Activated CD8-positive, alpha-beta memory T cell treated with anti-CD3 and anti-CD28 coated beads for 1 hour (primary cell): Measurements from ENCODE around the gene NEUROD4.
"Not testable (repeated sequence)": the region's sequence is repeated elsewhere in the genome, so short reads cannot be mapped to it uniquely, and the experiment has no call there.

Source experiments
- DNase-seq, 2 donors: peaks; one replicate each; pipeline ENCODE4 v3.0.0-alpha.2; 2020; ENCODE audit warnings: low read depth in 1 of 2; ENCODE audit errors: extremely low read depth in 1 of 2

NEUROD4 gene

GRCh38 chr12:55019784-55020183 is at the start of gene NEUROD4:
Gene NEUROD4, plus strand, starts transcription at chr12:55019974. Its CDS starts 6,466 bp downstream, at chr12:55026440.
- DNase-seq = no peak

- DNase-seq = no peak
These were observed 49.0 kb upstream of the NEUROD4 start for GRCh38 chr12:54970741-54971140.

DNA sequence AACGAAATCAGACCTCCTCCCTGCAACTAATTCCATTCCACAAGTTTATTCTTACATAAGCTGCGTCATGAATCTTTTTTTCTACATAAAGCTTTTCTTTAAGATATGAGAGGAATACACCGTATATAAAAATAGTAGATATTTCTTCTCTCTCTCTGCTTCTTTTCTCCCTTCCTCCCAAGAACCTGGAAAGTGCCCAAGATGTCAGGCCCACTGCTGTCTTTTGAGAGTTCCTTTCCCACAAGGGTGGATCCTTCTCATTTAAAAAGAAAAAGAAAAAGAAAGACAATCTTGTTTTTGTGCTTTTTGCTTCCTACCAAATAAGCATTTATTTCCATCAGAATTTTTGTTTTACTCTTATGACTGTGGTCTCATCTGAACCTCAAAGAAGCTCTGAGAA is 46.2 kb upstream of the NEUROD4 start:
- DNase-seq = no peak

GRCh38 chr12:54974279-54974678 is 45.5 kb upstream of the NEUROD4 start:
- no peak for DNase-seq

GRCh38 chr12:54975272-54975671 is 44.5 kb upstream of the NEUROD4 start:
- DNase-seq = no peak

DNA sequence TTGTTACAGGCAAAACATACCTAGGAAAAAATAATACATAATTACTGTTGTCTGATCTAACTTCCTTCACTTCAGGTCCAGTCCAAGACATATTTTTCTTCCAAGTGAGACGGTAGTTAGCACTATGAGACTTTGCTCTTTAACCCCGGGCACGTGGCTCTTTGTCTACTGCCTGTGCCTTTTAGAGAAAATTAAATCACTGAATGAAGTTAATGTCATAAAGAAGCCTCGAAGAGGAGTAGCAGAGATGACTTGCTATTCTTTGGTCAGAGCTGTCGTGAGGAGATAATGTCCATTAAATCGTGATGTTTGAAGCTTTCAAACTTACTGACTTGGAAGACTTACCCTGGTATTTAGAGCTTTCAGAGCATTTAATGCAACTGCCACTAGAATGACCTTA is 43.9 kb upstream of the NEUROD4 start:
- no peak for DNase-seq

- no peak for DNase-seq
These were observed 42.6 kb upstream of the NEUROD4 start for GRCh38 chr12:54977155-54977554.

GRCh38 chr12:54977857-54978256 is 41.9 kb upstream of the NEUROD4 start:
- no peak for DNase-seq

- no peak for DNase-seq
These were observed 39.4 kb upstream of the NEUROD4 start for GRCh38 chr12:54980341-54980740.

- DNase-seq = no peak
These were observed 38.0 kb upstream of the NEUROD4 start for GRCh38 chr12:54981796-54982195.

GRCh38 chr12:54983536-54984101 is 36.2 kb upstream of the NEUROD4 start:
- DNase-seq = peak in 1 of 2 donors; percentile 24

GRCh38 chr12:54984658-54985376 is 35.0 kb upstream of the NEUROD4 start, which contains the start of gene TESPA1:
Gene TESPA1, minus strand, starts transcription at chr12:54984762. Its CDS starts 10,200 bp downstream, at chr12:54974562.
- DNase-seq = peak; percentile 64 to 75

DNA sequence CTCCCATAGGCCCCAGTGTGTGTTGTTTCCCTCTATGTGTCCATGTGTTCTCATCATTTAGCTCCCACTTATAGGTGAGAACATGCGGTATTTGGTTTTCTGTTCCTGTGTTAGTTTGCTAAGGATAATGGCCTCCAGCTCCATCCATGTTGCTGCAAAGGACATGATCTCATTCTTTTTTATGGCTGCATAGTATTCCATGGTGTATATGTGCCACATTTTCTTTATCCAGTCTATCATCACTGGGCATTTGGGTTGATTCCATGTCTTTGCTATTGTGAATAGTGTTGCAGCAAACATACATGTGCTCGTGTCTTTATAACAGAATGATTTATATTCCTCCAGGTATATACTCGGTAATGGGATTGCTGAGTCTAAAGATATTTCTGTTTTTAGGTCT is 33.0 kb upstream of the NEUROD4 start:
- not testable (repeated sequence) for DNase-seq

DNA sequence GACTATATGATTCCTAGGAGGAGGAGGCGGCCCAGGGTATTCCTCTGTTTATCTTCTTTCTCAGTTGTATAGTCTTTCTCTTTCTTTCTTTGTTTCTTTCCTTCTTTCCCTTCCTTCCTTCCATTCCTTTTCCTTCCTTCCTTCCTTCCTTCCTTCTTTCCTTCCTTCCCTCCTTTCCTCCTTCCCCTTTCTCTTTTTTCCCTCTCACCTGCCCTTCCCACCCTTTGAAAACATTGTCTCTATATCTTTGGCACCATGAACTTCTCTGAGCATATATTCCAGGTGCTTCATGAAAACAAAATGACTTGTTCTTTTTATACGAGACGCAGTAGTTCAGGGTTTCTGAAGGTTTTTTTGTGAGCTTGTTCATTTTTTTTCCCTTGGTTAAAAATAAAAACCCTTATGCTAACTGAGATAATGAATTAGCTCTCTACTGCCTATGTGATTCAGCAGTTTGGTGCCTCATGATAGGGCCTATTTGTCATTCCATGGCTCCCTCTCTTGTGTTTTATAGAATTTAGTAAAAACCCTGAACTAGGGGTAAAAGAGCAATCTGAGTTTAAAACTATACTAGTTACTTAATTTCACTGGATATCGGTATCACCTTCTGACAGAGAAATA is 32.1 kb upstream of the NEUROD4 start:
- no peak for DNase-seq

- no peak for DNase-seq
These were observed 31.2 kb upstream of the NEUROD4 start for GRCh38 chr12:54988402-54989054.

DNA sequence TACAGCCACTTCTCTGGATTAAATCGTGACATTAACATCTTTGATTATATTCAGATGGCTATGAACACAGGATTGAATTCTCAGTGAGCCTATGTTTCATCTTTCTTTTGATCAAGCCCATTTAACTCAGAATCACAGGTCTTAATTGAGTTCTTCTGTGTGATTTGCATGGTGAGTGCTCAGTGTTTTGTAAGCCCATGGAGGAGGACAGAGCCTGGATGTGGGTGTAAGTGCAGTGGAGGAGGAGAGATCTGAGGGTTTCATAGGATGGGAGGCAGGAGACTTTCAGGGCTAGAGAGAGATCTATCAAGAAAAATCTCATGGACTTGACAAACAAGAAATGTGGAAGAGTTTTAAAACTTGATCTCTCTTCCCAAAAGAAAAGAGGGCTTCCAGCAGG is 29.9 kb upstream of the NEUROD4 start:
- no peak for DNase-seq

- no peak for DNase-seq
These were observed 28.4 kb upstream of the NEUROD4 start for GRCh38 chr12:54991161-54991990.

DNA sequence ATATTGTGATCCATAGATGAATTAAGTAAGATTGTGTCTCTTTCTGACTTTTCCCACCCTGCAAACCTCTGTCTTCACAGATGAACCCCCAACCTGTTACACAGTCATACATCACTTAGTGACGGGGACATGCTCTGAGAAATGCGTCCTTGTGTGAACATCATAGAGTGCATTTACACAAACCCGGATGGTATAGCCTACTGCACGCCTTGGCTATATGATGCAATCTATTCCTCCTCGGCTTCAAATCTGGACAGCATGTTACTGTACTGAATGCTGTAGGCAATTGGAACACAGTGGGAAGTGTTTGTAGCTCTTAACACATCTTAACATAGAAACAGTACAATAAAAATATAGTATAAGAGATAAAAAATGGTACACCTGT is 27.8 kb upstream of the NEUROD4 start:
- no peak for DNase-seq

- peak in 1 of 2 donors; percentile 19 for DNase-seq
These were observed 26.5 kb upstream of the NEUROD4 start for GRCh38 chr12:54993181-54993835.

GRCh38 chr12:54996205-54996604 is 23.6 kb upstream of the NEUROD4 start:
- DNase-seq = no peak
